ENCODE measurements around the gene RUNDC3A. TPM values are rescaled to one million over a fixed set of nuclear protein-coding genes. Genes with fewer than 3 reads are reported as not detected.
A peak's percentile ranks its signal among the peaks of the same experiment; 100 is the strongest.
"Not testable (repeated sequence)": the region's sequence is repeated elsewhere in the genome, so short reads cannot be mapped to it uniquely, and the experiment has no call there.

Gene RUNDC3A
- total RNA-seq, 2 experiments from 2014 or later = 0.22 TPM; not detected in 1

DNA sequence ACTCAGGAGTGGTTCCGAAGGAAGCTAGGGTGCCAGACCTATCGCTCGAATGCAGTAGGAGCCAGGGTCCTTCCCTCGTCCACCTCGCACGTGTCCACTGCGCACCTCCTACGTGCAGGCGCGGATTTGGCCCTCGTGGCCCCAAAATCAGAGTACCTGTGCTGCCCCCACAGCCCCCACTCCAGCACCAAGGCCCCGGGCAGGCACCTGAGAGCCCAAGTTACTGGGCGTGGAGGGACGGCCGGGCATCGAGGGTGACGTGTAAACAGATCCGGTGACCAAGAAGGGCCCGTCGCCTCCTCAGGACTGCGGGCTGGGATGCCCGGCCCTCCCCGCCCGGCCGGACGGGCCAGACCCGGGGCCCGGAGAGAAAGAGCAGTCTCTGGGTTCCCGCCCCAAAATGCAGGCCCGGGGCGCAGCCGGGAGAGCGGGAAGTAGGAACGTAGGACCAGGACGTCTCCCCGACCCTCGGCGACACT, 15.7 kb downstream of the RUNDC3A start:
- Mint-ChIP-seq H3K4me1 (ENCODE audit: low read depth) (peaks cover 29% of the 10 kb centered on the region), H3K4me3 (peak overlapping the region; percentile 85), H3K9me3 (no peaks in the 10 kb centered on the region), H3K27me3 (no peaks in the 10 kb centered on the region), H3K36me3 (ENCODE audit: low read depth) (peaks cover 23% of the 10 kb centered on the region), H3K27ac (peak overlapping the region; percentile 42)
- ATAC-seq (no peak), DNase-seq (no peak)
- TF ChIP-seq, protein P1, sequence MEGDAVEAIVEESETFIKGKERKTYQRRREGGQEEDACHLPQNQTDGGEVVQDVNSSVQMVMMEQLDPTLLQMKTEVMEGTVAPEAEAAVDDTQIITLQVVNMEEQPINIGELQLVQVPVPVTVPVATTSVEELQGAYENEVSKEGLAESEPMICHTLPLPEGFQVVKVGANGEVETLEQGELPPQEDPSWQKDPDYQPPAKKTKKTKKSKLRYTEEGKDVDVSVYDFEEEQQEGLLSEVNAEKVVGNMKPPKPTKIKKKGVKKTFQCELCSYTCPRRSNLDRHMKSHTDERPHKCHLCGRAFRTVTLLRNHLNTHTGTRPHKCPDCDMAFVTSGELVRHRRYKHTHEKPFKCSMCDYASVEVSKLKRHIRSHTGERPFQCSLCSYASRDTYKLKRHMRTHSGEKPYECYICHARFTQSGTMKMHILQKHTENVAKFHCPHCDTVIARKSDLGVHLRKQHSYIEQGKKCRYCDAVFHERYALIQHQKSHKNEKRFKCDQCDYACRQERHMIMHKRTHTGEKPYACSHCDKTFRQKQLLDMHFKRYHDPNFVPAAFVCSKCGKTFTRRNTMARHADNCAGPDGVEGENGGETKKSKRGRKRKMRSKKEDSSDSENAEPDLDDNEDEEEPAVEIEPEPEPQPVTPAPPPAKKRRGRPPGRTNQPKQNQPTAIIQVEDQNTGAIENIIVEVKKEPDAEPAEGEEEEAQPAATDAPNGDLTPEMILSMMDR (IDR thresholded peaks at IDR 0.05) = no peak
- CTCF ChIA-PET = interaction anchor here (0.7 to 3.6 kb wide), 5 partner anchors 14 to 120 kb away, joined by 3 to 21 read pairs (median 3); partner anchors contain the start of gene FAM171A2
- POLR2A ChIA-PET = interaction anchor here (0.7 to 5.3 kb wide), 7 partner anchors 11 to 120 kb away, joined by 3 to 38 read pairs (median 5); partner anchors contain the start of gene UBTF
- intact Hi-C loops (cut with micrococcal nuclease) = no loop called here

DNA sequence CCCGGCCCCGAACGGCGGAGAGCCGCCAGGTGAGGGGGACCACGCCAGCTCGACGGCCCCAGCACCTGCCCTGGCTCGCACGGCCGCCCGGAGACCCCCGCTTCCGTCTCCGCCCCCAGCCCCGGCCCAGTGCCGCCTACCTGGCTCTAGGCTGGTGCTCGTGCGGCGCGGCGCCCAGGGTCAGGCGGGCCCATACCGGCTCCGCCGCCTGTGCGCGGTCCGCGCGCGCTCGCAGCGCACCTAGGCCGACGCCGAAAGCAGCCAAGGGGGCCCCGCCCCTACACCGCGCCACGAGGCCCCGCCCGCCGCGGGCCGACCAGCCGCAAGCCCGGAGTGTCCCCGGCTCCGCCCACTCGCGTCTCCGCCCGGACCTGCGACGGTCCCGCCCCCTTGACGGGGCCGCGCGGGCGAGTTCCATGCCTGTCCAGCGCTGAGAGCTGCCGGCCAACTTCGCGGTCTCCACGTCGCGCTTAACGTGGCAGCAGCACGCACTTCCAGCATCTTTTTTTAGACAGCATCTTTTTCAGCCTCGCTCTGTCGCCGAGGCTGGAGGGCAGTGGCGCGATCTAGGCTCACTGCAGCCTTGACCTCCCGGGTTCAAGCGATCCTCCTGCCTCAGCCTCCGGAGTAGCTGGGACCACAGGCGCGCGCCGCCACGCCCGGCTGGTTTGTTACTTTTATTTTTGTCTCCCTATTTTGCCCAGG, 16.3 kb downstream of the RUNDC3A start, which contains the start of gene SLC25A39:
SLC25A39 (minus strand) TSS at position 253 of the 705 bp plus-strand sequence. CDS start 1,261 bp downstream, outside the sequence.
- DNase-seq = peak; percentile 94
- intact Hi-C loops (cut with micrococcal nuclease) = loop anchor here (5.0 kb wide), 1 partner anchor 107 kb away; the partner anchor contains the start of gene UBTF
- H3K27ac Mint-ChIP-seq = peak within 1 kb of the TSS; percentile 95
- peak; percentile 79 for ATAC-seq
- TF ChIP-seq, protein P1 (IDR thresholded peaks at IDR 0.05) = no peak
- H3K27me3 Mint-ChIP-seq = no peaks in the 10 kb centered on the region
- no peaks in the 10 kb centered on the region for H3K9me3 Mint-ChIP-seq
- H3K4me3 Mint-ChIP-seq = peak within 1 kb of the TSS; percentile 87
- CTCF ChIA-PET = interaction anchor here (0.7 to 3.6 kb wide), 6 partner anchors 15 to 121 kb away, joined by 3 to 21 read pairs (median 3); partner anchors contain the start of gene FAM171A2
- H3K4me1 Mint-ChIP-seq (ENCODE audit: low read depth) = peaks cover 29% of the 10 kb centered on the region
- POLR2A ChIA-PET = interaction anchor here (0.7 to 5.3 kb wide), 9 partner anchors 10 to 123 kb away, joined by 3 to 38 read pairs (median 5); partner anchors contain the start of gene UBTF
- H3K36me3 Mint-ChIP-seq (ENCODE audit: low read depth) = peaks cover 18% of the 10 kb centered on the region

DNA sequence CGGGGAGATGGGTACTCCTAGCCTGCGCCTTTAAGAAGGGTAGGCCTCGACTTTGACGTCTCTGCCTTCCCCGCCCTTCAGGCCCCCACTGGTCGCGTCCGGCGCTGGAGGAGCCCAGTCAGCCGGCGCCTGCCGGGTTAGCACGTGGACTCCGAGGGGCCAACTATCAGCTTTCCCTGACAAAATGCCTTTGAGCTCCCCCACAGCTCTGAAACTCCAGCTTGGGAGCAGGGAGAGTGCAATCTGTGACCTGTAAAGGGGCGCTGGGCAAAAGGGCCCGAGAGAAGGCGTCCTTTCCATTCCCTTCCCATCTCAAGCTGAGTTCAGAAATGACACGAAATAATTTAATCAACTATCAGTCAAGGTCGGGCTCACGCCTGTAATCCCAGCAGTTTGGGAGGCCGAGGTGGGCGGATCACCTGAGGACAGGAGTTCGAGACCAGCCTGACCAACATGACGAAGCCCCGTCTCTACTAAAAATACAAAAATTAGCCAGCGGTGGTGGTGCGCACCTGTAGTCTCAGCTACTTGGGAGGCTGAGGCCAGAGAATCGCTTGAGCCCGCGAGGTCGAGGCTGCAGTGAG, 18.6 kb downstream of the RUNDC3A start:
- H3K27me3 Mint-ChIP-seq = no peaks in the 10 kb centered on the region
- H3K9me3 Mint-ChIP-seq = no peaks in the 10 kb centered on the region
- H3K4me3 Mint-ChIP-seq = peak overlapping the region; percentile 67
- POLR2A ChIA-PET = interaction anchor here (0.7 to 5.3 kb wide), 6 partner anchors 19 to 141 kb away, joined by 3 to 38 read pairs (median 4); partner anchors contain the start of genes GRN and UBTF
- peaks cover 11% of the 10 kb centered on the region for H3K36me3 Mint-ChIP-seq (ENCODE audit: low read depth)
- peak overlapping the region; percentile 91 for H3K27ac Mint-ChIP-seq
- H3K4me1 Mint-ChIP-seq (ENCODE audit: low read depth) = peaks cover 34% of the 10 kb centered on the region
- ATAC-seq (peak; percentile 71), DNase-seq (peak; percentile 95)
- TF ChIP-seq, protein P1 (IDR thresholded peaks at IDR 0.05) = no peak
- intact Hi-C loops (cut with micrococcal nuclease) = loop anchor here (5.0 kb wide), 1 partner anchor 110 kb away; the partner anchor contains the start of gene UBTF
- CTCF ChIA-PET = interaction anchor here (0.9 to 1.2 kb wide), 6 partner anchors 18 to 122 kb away, joined by 4 to 22 read pairs (median 5); partner anchors contain the start of genes FAM171A2 and GRN

DNA sequence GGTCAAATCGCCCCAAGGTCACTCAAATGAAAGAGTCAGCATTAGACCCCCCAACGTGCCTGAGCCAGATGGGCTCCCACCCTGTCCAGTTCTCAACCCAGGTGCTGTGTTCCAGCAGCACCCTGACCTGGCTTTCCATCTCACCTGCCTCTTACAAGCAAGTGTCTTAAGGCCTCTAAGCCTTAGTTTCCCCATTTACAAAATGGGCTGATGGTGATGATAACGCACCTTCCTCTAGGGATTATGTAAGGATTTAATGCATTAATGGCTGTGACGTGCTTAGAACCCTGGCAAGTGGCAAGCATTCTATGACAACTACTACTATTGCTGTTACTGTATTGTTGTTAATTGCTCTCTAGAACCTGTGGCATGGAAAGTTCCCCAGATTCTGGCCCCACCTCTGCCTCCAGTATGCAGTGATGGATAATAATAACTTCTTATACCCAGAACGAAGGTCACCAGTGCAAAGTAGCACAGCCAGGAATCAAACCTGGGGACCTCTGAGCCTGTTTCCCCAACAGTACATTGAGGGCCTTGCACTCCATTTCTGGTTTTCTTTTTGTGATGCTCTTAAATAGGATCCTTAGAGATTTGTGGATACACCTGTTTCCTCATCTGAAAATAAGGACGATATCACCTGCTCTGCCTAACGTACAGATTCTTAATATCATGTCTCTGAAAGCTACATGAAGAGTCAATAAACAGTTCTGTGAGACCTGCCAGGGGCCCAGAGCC, 19.5 kb downstream of the RUNDC3A start:
- TF ChIP-seq, protein P1 (IDR thresholded peaks at IDR 0.05) = no peak
- peaks cover 5% of the 10 kb centered on the region for H3K36me3 Mint-ChIP-seq (ENCODE audit: low read depth)
- no peaks in the 10 kb centered on the region for H3K9me3 Mint-ChIP-seq
- POLR2A ChIA-PET = interaction anchor here (0.7 to 5.3 kb wide), 7 partner anchors 10 to 118 kb away, joined by 3 to 38 read pairs (median 5); partner anchors contain the start of genes GRN and UBTF
- DNase-seq (no peak), ATAC-seq (no peak)
- peaks cover 29% of the 10 kb centered on the region for H3K4me1 Mint-ChIP-seq (ENCODE audit: low read depth)
- peak overlapping the region; percentile 14 for H3K27ac Mint-ChIP-seq
- CTCF ChIA-PET = interaction anchor here (0.9 to 1.4 kb wide), 7 partner anchors 12 to 123 kb away, joined by 3 to 10 read pairs (median 4); no protein-coding TSS in a partner anchor
- intact Hi-C loops (cut with micrococcal nuclease) = loop anchor here (5.0 kb wide), 1 partner anchor 111 kb away; the partner anchor contains the start of gene UBTF
- no peaks in the 10 kb centered on the region for H3K27me3 Mint-ChIP-seq
- peak overlapping the region; percentile 24 for H3K4me3 Mint-ChIP-seq

DNA sequence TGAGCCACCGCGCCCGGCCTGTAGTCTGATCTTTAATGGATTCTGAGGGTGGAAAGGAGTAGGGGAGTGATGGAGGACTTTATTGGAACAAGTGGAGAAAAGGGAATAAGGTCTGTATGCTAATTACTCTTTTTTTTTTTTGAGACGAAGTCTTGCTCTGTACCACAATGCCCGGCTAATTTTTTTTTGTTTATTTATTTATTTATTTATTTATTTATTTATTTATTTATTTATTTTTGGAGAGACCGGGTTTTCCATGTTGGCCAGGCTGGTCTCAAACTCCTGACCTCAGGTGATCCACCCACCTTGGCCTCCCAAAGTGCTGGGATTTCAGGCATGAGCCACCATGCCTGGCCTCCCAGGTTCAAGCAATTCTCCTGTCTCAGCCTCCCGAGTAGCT, 21.1 kb downstream of the RUNDC3A start:
- not testable (repeated sequence) for H3K4me3 Mint-ChIP-seq; ATAC-seq; H3K27ac Mint-ChIP-seq; H3K27me3 Mint-ChIP-seq; DNase-seq; H3K9me3 Mint-ChIP-seq; H3K36me3 Mint-ChIP-seq (ENCODE audit: low read depth)
- ChIA-PET CTCF (interaction anchor here (2.3 to 6.4 kb wide), 5 partner anchors 9 to 161 kb away, joined by 9 to 63 read pairs (median 45); partner anchors contain the start of gene GRN), POLR2A (interaction anchor here (0.9 kb wide), 1 partner anchor 18 kb away, joined by 3 read pairs; no protein-coding TSS in a partner anchor)
- intact Hi-C loops (cut with micrococcal nuclease) = loop anchor here (5.0 kb wide), 1 partner anchor 112 kb away; the partner anchor contains the start of gene UBTF
- H3K4me1 Mint-ChIP-seq (ENCODE audit: low read depth) = peaks cover 19% of the 10 kb centered on the region

DNA sequence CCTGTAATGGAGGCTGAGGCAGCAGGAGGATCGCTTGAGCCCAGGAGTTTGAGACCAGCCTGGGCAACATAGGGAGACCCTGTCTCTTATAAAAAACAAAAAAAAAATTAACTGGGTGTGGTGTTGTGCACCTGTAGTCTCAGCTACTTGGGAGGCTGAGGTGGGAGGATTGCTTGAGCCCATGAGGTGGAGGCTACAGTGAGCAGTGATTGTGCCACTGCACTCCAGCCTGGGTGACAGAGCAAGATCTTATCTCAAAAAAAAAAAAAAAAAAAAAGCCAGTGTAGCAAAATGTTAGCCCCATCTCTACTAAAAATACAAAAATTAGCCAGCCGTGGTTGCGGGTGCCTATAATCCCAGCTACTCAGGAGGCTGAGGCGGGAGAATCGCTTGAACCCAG, 21.9 kb downstream of the RUNDC3A start:
- ChIA-PET POLR2A (interaction anchor here (0.9 kb wide), 1 partner anchor 17 kb away, joined by 3 read pairs; no protein-coding TSS in a partner anchor), CTCF (interaction anchor here (0.7 to 6.4 kb wide), 21 partner anchors 10 to 207 kb away, joined by 3 to 63 read pairs (median 8); partner anchors contain the start of genes FAM171A2, GRN, HDAC5 and TMUB2)
- H3K27ac Mint-ChIP-seq; H3K27me3 Mint-ChIP-seq; ATAC-seq; H3K9me3 Mint-ChIP-seq; H3K4me3 Mint-ChIP-seq; DNase-seq; H3K36me3 Mint-ChIP-seq (ENCODE audit: low read depth): not testable (repeated sequence)
- intact Hi-C loops (cut with micrococcal nuclease) = loop anchor here (5.0 kb wide), 1 partner anchor 128 kb away; no protein-coding TSS in a partner anchor
- peaks cover 19% of the 10 kb centered on the region for H3K4me1 Mint-ChIP-seq (ENCODE audit: low read depth)
